ENCODE data around the gene ICE2.

ICE2 gene

DNA sequence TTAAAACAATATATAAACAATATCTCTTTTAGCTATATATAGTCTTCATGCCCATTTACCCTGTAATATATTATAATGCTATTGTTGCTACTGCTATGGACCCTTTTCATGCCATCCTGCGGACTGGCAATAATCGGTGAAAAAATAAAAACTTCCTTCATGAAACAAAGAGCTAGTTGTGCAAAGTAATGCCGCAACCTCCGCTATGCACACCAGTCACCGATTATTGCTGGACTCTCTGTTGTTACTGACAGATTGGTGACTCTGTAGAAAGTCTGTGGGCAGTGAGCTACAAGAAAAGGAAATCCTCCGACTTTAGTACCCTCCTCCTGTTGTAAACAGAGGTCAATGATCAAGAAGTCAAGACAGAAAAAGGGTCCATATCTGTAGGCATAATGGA is 17.9 kb upstream of the ICE2 start:
- H3K4me1 ChIP-seq (ENCODE audit: control extremely low read depth in 1 of 4, control insufficient read depth in 4 of 4, insufficient read depth in 4 of 4, low read length in 3 of 4): no peaks in the 10 kb centered on the region
- H3K9me3 ChIP-seq (ENCODE audit: control extremely low read depth in 1 of 5, control insufficient read depth in 4 of 5, insufficient read depth in 2 of 5, low read depth in 1 of 5, low read length in 4 of 5): no peaks in the 10 kb centered on the region
- no peak overlapping the region for H3K4me3 ChIP-seq (ENCODE audit: control insufficient read depth in 1 of 7, extremely low read depth in 1 of 7, insufficient read depth in 4 of 7, low read depth in 2 of 7, low read length in 6 of 7)
- H3K27me3 ChIP-seq (replicated peaks in 2 of 5; ENCODE audit: control insufficient read depth in 4 of 5, insufficient read depth in 5 of 5, low read length in 4 of 5): no peaks in the 10 kb centered on the region
- ChIA-PET CTCF (interaction anchor here (0.7 to 1.1 kb wide), 3 partner anchors 10 to 11 kb away, joined by 3 read pairs; no protein-coding TSS in a partner anchor), POLR2A (no interaction called here)
- 100% methylated on average over 1 of the region's 6 CpGs for WGBS (ENCODE audit: insufficient coverage)
- no peak overlapping the region for H3K27ac ChIP-seq (ENCODE audit: insufficient read depth in 1 of 2, low read depth in 1 of 2, low read length in 2 of 2, poor library complexity in 1 of 2, severe bottlenecking in 2 of 2)
- no peaks in the 10 kb centered on the region for H3K36me3 ChIP-seq (ENCODE audit: control insufficient read depth in 4 of 4, insufficient read depth in 4 of 4, low read length in 3 of 4)
- no peak for DNase-seq

DNA sequence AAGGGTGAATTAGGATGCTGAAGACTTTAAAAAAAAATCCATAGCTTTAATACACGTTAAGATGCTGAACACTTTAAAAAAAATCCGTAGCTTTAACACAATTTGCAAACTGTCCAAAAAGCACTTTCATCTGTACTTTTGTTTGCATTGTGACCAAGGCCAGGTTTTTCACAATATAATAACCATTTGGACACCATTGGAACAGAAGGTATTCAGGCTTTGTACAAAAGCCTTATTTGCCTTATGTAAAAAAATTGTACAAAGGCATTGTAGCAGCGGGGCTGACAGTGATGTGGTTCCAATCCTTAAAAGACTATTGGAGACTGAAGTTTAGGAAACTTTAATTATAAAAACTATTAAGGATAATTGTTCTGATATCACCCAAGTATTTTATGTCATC is 15.2 kb upstream of the ICE2 start:
- ChIA-PET POLR2A (no interaction called here), CTCF (interaction anchor here (0.6 kb wide), 1 partner anchor 79 kb away, joined by 3 read pairs; no protein-coding TSS in a partner anchor)

DNA sequence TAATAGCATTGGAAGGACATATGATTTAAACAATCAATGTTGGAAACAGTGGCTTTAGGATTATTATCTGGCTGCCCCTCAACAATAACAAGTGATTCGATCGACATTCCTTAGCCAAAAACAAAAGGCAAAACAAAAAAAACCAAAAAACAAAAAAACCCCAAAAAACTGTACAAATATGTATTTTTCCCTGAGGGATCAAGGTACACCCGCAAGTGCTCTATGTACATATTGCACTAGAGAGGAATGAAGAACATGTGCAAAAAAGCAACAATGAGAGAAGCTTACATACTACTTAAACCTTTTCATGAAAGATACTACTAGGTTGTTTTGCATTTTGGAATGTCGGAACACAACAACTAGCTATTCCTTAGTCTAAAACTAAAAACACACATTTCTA is 14.2 kb upstream of the ICE2 start:
- WGBS (ENCODE audit: insufficient coverage): 100% methylated on average over 2 of the region's 4 CpGs
- Histone ChIP-seq H3K4me3 (ENCODE audit: control insufficient read depth in 1 of 7, extremely low read depth in 1 of 7, insufficient read depth in 4 of 7, low read depth in 2 of 7, low read length in 6 of 7) (no peak overlapping the region), H3K9me3 (ENCODE audit: control extremely low read depth in 1 of 5, control insufficient read depth in 4 of 5, insufficient read depth in 2 of 5, low read depth in 1 of 5, low read length in 4 of 5) (no peaks in the 10 kb centered on the region), H3K27me3 (replicated peaks in 2 of 5; ENCODE audit: control insufficient read depth in 4 of 5, insufficient read depth in 5 of 5, low read length in 4 of 5) (no peaks in the 10 kb centered on the region), H3K36me3 (ENCODE audit: control insufficient read depth in 4 of 4, insufficient read depth in 4 of 4, low read length in 3 of 4) (no peaks in the 10 kb centered on the region), H3K27ac (ENCODE audit: insufficient read depth in 1 of 2, low read depth in 1 of 2, low read length in 2 of 2, poor library complexity in 1 of 2, severe bottlenecking in 2 of 2) (no peak overlapping the region), H3K4me1 (ENCODE audit: control extremely low read depth in 1 of 4, control insufficient read depth in 4 of 4, insufficient read depth in 4 of 4, low read length in 3 of 4) (no peaks in the 10 kb centered on the region)
- POLR2A ChIA-PET: no interaction called here
- CTCF ChIA-PET: no interaction called here
- DNase-seq: no peak

More for the DNA sequence above, 15.2 kb upstream of the ICE2 start:
- no peak for DNase-seq
- 74% methylated on average over 2 of the region's 3 CpGs for WGBS (ENCODE audit: insufficient coverage)
- Histone ChIP-seq H3K27ac (ENCODE audit: insufficient read depth in 1 of 2, low read depth in 1 of 2, low read length in 2 of 2, poor library complexity in 1 of 2, severe bottlenecking in 2 of 2) (no peak overlapping the region), H3K9me3 (ENCODE audit: control extremely low read depth in 1 of 5, control insufficient read depth in 4 of 5, insufficient read depth in 2 of 5, low read depth in 1 of 5, low read length in 4 of 5) (no peaks in the 10 kb centered on the region), H3K27me3 (replicated peaks in 2 of 5; ENCODE audit: control insufficient read depth in 4 of 5, insufficient read depth in 5 of 5, low read length in 4 of 5) (no peaks in the 10 kb centered on the region), H3K36me3 (ENCODE audit: control insufficient read depth in 4 of 4, insufficient read depth in 4 of 4, low read length in 3 of 4) (no peaks in the 10 kb centered on the region), H3K4me3 (ENCODE audit: control insufficient read depth in 1 of 7, extremely low read depth in 1 of 7, insufficient read depth in 4 of 7, low read depth in 2 of 7, low read length in 6 of 7) (no peak overlapping the region), H3K4me1 (ENCODE audit: control extremely low read depth in 1 of 4, control insufficient read depth in 4 of 4, insufficient read depth in 4 of 4, low read length in 3 of 4) (no peaks in the 10 kb centered on the region)

DNA sequence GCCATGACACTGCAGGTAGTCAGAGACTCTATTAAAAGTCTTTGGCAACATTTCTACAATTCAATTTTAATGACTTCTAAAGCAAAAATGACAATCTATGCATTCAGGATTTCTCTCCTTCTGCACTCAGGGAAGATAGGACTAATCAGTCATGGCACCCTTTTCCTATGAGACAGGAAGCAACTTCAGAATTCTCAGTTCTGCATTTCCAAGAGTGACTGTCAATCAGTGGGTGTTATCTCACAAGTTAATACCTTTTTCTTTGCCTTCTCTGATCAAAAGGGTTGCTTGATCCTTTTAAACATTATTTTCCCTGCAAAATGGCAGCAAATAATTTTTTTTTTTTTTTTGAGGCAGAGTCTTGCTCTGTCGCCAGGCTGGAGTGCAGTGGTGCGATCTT is 7.8 kb upstream of the ICE2 start:
- Histone ChIP-seq H3K27me3 (replicated peaks in 2 of 5; ENCODE audit: control insufficient read depth in 4 of 5, insufficient read depth in 5 of 5, low read length in 4 of 5) (no peaks in the 10 kb centered on the region), H3K27ac (ENCODE audit: insufficient read depth in 1 of 2, low read depth in 1 of 2, low read length in 2 of 2, poor library complexity in 1 of 2, severe bottlenecking in 2 of 2) (no peak overlapping the region), H3K36me3 (ENCODE audit: control insufficient read depth in 4 of 4, insufficient read depth in 4 of 4, low read length in 3 of 4) (peaks cover 0 to 3% (median 0%) of the 10 kb centered on the region in 4 experiments), H3K9me3 (ENCODE audit: control extremely low read depth in 1 of 5, control insufficient read depth in 4 of 5, insufficient read depth in 2 of 5, low read depth in 1 of 5, low read length in 4 of 5) (no peaks in the 10 kb centered on the region), H3K4me3 (ENCODE audit: control insufficient read depth in 1 of 7, extremely low read depth in 1 of 7, insufficient read depth in 4 of 7, low read depth in 2 of 7, low read length in 6 of 7) (no peak overlapping the region), H3K4me1 (ENCODE audit: control extremely low read depth in 1 of 4, control insufficient read depth in 4 of 4, insufficient read depth in 4 of 4, low read length in 3 of 4) (peaks cover 0 to 5% (median 1%) of the 10 kb centered on the region in 4 experiments)
- ChIA-PET CTCF (interaction anchor here (1.8 kb wide), 1 partner anchor 16 kb away, joined by 4 read pairs; no protein-coding TSS in a partner anchor), POLR2A (interaction anchor here (1.1 kb wide), 1 partner anchor 19 kb away, joined by 5 read pairs; no protein-coding TSS in a partner anchor)
- no peak for DNase-seq
- 94% methylated on average over 2 of the region's 2 CpGs for WGBS (ENCODE audit: insufficient coverage)

DNA sequence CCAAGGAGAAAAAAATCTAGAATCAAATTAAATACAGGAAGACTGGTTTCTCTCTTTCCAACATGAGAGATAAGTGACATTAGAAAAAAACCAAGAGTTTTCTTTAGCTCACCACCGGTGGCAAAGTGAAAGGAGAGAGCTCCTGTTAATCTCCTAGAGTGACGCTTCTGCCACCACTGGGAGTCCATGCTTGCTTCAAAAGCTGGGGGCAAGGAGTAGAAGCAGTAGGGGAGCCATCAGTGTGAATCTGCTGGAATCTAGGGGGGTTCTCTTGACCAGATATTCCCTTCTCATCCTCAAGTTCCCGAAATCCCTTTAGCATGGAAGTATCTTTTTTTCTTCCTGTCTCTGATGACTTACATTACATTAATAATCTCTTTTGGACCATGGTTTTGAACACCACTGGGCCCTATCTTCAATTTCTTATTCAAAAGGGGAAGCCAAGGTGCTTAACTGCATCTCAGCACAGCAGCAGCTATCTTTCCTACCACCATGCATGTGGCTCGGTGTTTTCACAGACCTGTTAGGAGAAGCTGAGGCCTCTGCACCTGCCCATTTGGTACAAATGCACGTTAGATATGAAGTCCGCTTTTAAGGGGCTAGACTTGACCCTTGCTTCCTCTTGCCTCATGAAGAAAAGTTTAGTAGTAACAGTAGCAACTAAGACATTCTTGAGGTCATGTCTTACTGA is 6.6 kb upstream of the ICE2 start:
- ChIA-PET CTCF (interaction anchor here (0.9 to 1.8 kb wide), 3 partner anchors 11 to 15 kb away, joined by 3 to 4 read pairs (median 4); no protein-coding TSS in a partner anchor), POLR2A (no interaction called here)
- H3K27me3 ChIP-seq (replicated peaks in 2 of 5; ENCODE audit: control insufficient read depth in 4 of 5, insufficient read depth in 5 of 5, low read length in 4 of 5): no peaks in the 10 kb centered on the region
- 87% methylated on average over 5 of the region's 6 CpGs for WGBS (ENCODE audit: insufficient coverage)
- peaks cover 0 to 5% (median 1%) of the 10 kb centered on the region in 4 experiments for H3K4me1 ChIP-seq (ENCODE audit: control extremely low read depth in 1 of 4, control insufficient read depth in 4 of 4, insufficient read depth in 4 of 4, low read length in 3 of 4)
- H3K4me3 ChIP-seq (ENCODE audit: control insufficient read depth in 1 of 7, extremely low read depth in 1 of 7, insufficient read depth in 4 of 7, low read depth in 2 of 7, low read length in 6 of 7): no peak overlapping the region
- H3K9me3 ChIP-seq (ENCODE audit: control extremely low read depth in 1 of 5, control insufficient read depth in 4 of 5, insufficient read depth in 2 of 5, low read depth in 1 of 5, low read length in 4 of 5): no peaks in the 10 kb centered on the region
- no peak overlapping the region for H3K27ac ChIP-seq (ENCODE audit: insufficient read depth in 1 of 2, low read depth in 1 of 2, low read length in 2 of 2, poor library complexity in 1 of 2, severe bottlenecking in 2 of 2)
- H3K36me3 ChIP-seq (ENCODE audit: control insufficient read depth in 4 of 4, insufficient read depth in 4 of 4, low read length in 3 of 4): peaks cover 0 to 3% (median 0%) of the 10 kb centered on the region in 4 experiments
- peak in 2 of 3 donors; percentile 19 to 59 for DNase-seq

DNA sequence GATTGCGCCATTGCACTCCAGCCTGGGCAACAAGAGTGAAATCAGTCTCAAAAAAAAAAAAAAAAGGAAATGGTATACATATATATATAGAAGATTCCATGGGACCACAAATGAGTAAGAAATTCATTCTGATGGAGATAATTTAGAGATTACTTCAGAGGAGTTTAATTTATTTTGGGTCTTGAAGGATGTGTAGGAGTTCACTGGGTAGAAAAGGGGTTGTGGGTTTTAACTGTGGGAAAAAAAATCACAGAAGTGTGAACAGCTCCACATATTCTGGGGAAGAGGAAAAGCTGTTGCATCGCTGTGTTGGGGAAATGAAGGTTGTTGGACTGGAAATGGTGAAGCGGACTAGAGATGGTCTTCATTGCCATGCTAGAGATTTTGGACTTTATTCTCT is 4.1 kb upstream of the ICE2 start:
- Histone ChIP-seq H3K9me3 (ENCODE audit: control extremely low read depth in 1 of 5, control insufficient read depth in 4 of 5, insufficient read depth in 2 of 5, low read depth in 1 of 5, low read length in 4 of 5) (no peaks in the 10 kb centered on the region), H3K27me3 (replicated peaks in 2 of 5; ENCODE audit: control insufficient read depth in 4 of 5, insufficient read depth in 5 of 5, low read length in 4 of 5) (no peaks in the 10 kb centered on the region), H3K27ac (ENCODE audit: insufficient read depth in 1 of 2, low read depth in 1 of 2, low read length in 2 of 2, poor library complexity in 1 of 2, severe bottlenecking in 2 of 2) (no peak overlapping the region), H3K4me1 (ENCODE audit: control extremely low read depth in 1 of 4, control insufficient read depth in 4 of 4, insufficient read depth in 4 of 4, low read length in 3 of 4) (peaks cover 7 to 20% (median 14%) of the 10 kb centered on the region in 4 experiments), H3K4me3 (ENCODE audit: control insufficient read depth in 1 of 7, extremely low read depth in 1 of 7, insufficient read depth in 4 of 7, low read depth in 2 of 7, low read length in 6 of 7) (no peak overlapping the region), H3K36me3 (ENCODE audit: control insufficient read depth in 4 of 4, insufficient read depth in 4 of 4, low read length in 3 of 4) (peaks cover 0 to 3% (median 0%) of the 10 kb centered on the region in 4 experiments)
- WGBS (ENCODE audit: insufficient coverage): 100% methylated on average over 2 of the region's 3 CpGs
- CTCF ChIA-PET: no interaction called here
- no peak for DNase-seq
- POLR2A ChIA-PET: no interaction called here

DNA sequence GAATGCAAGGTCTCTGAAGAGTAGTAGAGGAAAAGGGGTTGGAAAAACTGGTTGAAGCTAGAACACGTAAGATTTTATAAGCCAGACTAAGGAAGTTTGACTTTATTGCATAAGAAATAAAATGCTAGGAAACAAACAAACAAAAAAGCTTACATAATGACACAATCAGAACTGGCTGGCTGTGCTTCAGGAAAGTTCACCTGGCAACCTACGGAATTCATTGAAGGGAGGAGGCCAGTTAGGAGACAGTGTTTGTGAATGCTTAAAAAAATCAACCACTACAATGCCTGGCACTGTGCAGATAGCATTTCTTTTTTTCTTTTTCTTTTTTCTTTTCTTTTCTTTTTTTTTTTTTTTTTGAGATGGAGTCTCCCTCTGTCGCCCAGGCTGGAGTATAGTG is 1.9 kb upstream of the ICE2 start:
- Histone ChIP-seq H3K9me3 (ENCODE audit: control extremely low read depth in 1 of 5, control insufficient read depth in 4 of 5, insufficient read depth in 2 of 5, low read depth in 1 of 5, low read length in 4 of 5) (no peaks in the 10 kb centered on the region), H3K4me3 (ENCODE audit: control insufficient read depth in 1 of 7, extremely low read depth in 1 of 7, insufficient read depth in 4 of 7, low read depth in 2 of 7, low read length in 6 of 7) (no peak overlapping the region), H3K4me1 (ENCODE audit: control extremely low read depth in 1 of 4, control insufficient read depth in 4 of 4, insufficient read depth in 4 of 4, low read length in 3 of 4) (peaks cover 13 to 34% (median 31%) of the 10 kb centered on the region in 4 experiments), H3K27me3 (replicated peaks in 2 of 5; ENCODE audit: control insufficient read depth in 4 of 5, insufficient read depth in 5 of 5, low read length in 4 of 5) (no peaks in the 10 kb centered on the region), H3K36me3 (ENCODE audit: control insufficient read depth in 4 of 4, insufficient read depth in 4 of 4, low read length in 3 of 4) (peaks cover 0 to 6% (median 2%) of the 10 kb centered on the region in 4 experiments), H3K27ac (ENCODE audit: insufficient read depth in 1 of 2, low read depth in 1 of 2, low read length in 2 of 2, poor library complexity in 1 of 2, severe bottlenecking in 2 of 2) (no peak overlapping the region)
- DNase-seq: no peak
- ChIA-PET POLR2A (no interaction called here), CTCF (interaction anchor here (1.3 kb wide), 1 partner anchor 10 kb away, joined by 4 read pairs; no protein-coding TSS in a partner anchor)
- no CpG with 5 or more reads among the region's 3 CpGs for WGBS (ENCODE audit: insufficient coverage)

Measured in common myeloid progenitor, CD34-positive (primary cell).